GM12873 (cell line): Measurements from ENCODE around the gene MS4A18.
A peak's percentile ranks its signal among the peaks of the same experiment; 100 is the strongest.

Experiments used
- CTCF ChIP-seq: IDR thresholded peaks from 2 replicates; pipeline ENCODE4 v1.5.1; 2012; ENCODE audit warnings: low read depth, mild to moderate bottlenecking, moderate library complexity, low read length, control low read depth; ENCODE audit not compliant: insufficient read depth; ENCODE audit errors: missing control alignments

The MS4A18 gene

GRCh38 chr11:60719391-60719790 lies 5.1 kb upstream of the MS4A18 start:
- no peak for TF ChIP-seq CTCF

- TF ChIP-seq CTCF, result no peak
Observed at GRCh38 chr11:60720460-60720859, 4.1 kb upstream of the MS4A18 start.

GRCh38 chr11:60725592-60725991 lies 1.1 kb downstream of the MS4A18 start:
- TF ChIP-seq CTCF, result no peak

- no peak for TF ChIP-seq CTCF
Observed at GRCh38 chr11:60731586-60731985, 7.1 kb downstream of the MS4A18 start.

GRCh38 chr11:60734279-60734678 lies 9.8 kb downstream of the MS4A18 start:
- TF ChIP-seq CTCF, result no peak

GRCh38 chr11:60739114-60739513 lies 14.6 kb downstream of the MS4A18 start:
- TF ChIP-seq CTCF, result peak; percentile 36

GRCh38 chr11:60740573-60740972 lies 16.1 kb downstream of the MS4A18 start:
- no peak for TF ChIP-seq CTCF
